ENCODE measurements around the gene UBLCP1.
A peak's percentile ranks its signal among the peaks of the same experiment; 100 is the strongest.

UBLCP1 gene

DNA sequence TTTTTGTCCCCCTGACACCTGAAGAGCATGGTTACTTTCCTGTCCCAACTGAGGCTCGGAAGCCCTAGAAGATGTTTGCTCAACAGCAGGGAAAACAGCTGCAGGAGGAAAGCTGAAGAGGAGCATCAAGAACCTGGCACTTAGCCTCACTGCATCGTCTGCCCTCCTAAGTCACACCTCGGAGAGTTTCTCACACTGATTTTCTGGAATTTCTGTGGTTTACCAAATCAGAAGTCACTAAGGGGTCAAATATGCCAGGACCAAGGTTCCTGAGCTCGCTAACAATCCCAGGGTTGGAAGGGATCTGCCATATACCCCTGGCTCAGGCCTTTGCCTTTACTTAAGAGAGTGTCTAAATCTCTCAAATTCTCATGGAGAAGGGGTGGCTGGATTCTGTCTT is 61.9 kb downstream of the UBLCP1 start:
- no peaks in the 10 kb centered on the region for H3K27me3 ChIP-seq (ENCODE audit: control insufficient read depth, insufficient read depth, low read length)
- H3K9me3 ChIP-seq (ENCODE audit: control insufficient read depth, low read length) = no peaks in the 10 kb centered on the region
- no peak overlapping the region for H3K4me2 ChIP-seq (ENCODE audit: low read length)
- no peaks in the 10 kb centered on the region for H3K79me2 ChIP-seq
- no peaks in the 10 kb centered on the region for H3K4me1 ChIP-seq
- TF ChIP-seq, protein P1, sequence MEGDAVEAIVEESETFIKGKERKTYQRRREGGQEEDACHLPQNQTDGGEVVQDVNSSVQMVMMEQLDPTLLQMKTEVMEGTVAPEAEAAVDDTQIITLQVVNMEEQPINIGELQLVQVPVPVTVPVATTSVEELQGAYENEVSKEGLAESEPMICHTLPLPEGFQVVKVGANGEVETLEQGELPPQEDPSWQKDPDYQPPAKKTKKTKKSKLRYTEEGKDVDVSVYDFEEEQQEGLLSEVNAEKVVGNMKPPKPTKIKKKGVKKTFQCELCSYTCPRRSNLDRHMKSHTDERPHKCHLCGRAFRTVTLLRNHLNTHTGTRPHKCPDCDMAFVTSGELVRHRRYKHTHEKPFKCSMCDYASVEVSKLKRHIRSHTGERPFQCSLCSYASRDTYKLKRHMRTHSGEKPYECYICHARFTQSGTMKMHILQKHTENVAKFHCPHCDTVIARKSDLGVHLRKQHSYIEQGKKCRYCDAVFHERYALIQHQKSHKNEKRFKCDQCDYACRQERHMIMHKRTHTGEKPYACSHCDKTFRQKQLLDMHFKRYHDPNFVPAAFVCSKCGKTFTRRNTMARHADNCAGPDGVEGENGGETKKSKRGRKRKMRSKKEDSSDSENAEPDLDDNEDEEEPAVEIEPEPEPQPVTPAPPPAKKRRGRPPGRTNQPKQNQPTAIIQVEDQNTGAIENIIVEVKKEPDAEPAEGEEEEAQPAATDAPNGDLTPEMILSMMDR (IDR thresholded peaks at IDR 0.05) = no peak
- no peak overlapping the region for H3K9ac ChIP-seq
- no peak overlapping the region for H3K4me3 ChIP-seq (ENCODE audit: low read depth, low read length)
- no peak overlapping the region for H3K27ac ChIP-seq
- H3K36me3 ChIP-seq (ENCODE audit: control insufficient read depth, insufficient read depth, low read length) = no peaks in the 10 kb centered on the region
- H2AFZ ChIP-seq = no peak overlapping the region

DNA sequence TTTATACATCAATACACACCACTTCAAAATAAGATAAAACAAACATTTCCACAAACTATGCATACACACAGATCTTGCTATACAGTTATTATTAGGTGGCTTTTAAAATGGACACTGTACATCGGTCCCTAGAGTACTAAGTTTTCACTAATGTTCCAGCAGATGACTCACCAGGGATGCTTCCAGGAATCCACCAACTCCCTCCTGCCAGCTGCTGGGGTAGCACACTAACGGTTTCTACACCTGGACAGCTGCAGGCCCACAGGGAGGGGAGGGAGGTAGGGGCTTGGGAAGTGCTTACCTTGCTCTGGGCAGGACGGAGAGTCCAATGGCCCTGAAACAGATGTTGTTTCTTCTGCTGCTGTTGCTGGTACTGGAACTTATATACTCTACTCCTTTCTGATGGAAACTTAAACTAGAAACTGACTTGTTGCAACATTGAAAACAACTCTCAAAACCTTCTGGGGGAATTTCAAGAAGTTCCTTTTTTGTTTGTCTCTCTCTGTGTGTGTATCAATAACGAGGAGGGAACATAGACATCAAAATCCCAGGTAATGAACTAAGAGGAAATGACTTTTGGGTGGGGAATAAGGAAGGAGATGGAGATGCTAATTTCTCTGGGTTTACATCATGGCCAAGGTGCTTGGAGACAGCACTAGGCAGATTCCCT is 67.2 kb downstream of the UBLCP1 start, which contains the start of gene IL12B:
Gene IL12B (minus strand): TSS at position 357 of the 670 bp plus-strand sequence. CDS start 3,705 bp downstream, outside the sequence.
- Histone ChIP-seq H3K27me3 (ENCODE audit: control insufficient read depth, insufficient read depth, low read length) (no peaks in the 10 kb centered on the region), H3K9me3 (ENCODE audit: control insufficient read depth, low read length) (no peaks in the 10 kb centered on the region), H2AFZ (no peak within 1 kb of the TSS), H3K36me3 (ENCODE audit: control insufficient read depth, insufficient read depth, low read length) (no peaks in the 10 kb centered on the region), H3K27ac (no peak within 1 kb of the TSS), H3K4me2 (ENCODE audit: low read length) (peak within 1 kb of the TSS; percentile 66), H3K4me1 (no peaks in the 10 kb centered on the region), H3K79me2 (no peaks in the 10 kb centered on the region), H3K4me3 (ENCODE audit: low read depth, low read length) (no peak within 1 kb of the TSS), H3K9ac (no peak within 1 kb of the TSS)
- TF ChIP-seq, protein P1 (IDR thresholded peaks at IDR 0.05) = no peak

DNA sequence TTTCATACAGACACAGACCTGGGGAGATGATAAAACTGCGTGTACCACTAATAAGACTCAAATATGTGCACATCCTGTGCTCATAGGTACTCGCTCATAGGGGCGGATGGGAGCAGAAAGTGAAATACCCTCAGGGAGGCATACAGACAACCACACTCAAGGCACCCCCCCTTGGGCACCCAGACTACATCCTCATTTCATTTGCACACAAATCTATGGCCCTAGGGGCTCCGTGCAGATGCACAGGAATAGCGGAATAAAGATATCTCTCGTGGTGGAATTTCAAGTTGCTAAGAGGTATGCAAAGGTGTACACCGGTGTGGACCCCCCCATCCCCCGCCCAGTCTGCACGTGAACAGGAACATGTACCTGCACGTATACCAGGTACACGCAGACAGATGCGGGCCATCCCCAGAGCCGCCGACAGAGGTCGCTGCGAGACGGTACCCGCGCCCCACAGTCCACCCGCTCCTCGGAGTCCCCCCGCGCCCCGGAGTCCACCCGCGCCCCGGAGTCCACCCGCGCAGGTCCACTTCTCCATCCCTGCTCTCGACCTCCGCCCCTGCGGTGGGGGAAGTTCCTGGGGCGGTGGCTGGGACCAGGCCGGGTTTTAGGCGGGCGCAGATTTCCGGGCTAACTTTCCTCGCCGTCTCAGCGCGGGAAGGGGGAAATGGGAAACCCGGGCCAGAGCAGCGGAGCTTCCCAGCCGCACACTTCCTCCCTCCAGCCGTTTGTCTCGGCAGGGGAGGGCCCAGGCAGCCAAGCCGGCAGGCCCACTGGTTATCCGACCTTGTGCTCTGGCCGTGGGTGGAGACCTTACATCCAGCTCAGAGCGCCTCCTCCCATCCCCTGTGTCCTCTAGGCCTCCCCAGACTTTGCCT is 68.2 kb downstream of the UBLCP1 start:
- Histone ChIP-seq H3K9ac (no peak overlapping the region), H3K27ac (no peak overlapping the region), H3K36me3 (ENCODE audit: control insufficient read depth, insufficient read depth, low read length) (no peaks in the 10 kb centered on the region), H2AFZ (peak overlapping the region; percentile 79), H3K79me2 (no peaks in the 10 kb centered on the region), H3K27me3 (ENCODE audit: control insufficient read depth, insufficient read depth, low read length) (no peaks in the 10 kb centered on the region), H3K4me1 (no peaks in the 10 kb centered on the region), H3K4me3 (ENCODE audit: low read depth, low read length) (peak overlapping the region; percentile 29), H3K9me3 (ENCODE audit: control insufficient read depth, low read length) (no peaks in the 10 kb centered on the region), H3K4me2 (ENCODE audit: low read length) (peak overlapping the region; percentile 66)
- TF ChIP-seq, protein P1 (IDR thresholded peaks at IDR 0.05) = peak; percentile 46

DNA sequence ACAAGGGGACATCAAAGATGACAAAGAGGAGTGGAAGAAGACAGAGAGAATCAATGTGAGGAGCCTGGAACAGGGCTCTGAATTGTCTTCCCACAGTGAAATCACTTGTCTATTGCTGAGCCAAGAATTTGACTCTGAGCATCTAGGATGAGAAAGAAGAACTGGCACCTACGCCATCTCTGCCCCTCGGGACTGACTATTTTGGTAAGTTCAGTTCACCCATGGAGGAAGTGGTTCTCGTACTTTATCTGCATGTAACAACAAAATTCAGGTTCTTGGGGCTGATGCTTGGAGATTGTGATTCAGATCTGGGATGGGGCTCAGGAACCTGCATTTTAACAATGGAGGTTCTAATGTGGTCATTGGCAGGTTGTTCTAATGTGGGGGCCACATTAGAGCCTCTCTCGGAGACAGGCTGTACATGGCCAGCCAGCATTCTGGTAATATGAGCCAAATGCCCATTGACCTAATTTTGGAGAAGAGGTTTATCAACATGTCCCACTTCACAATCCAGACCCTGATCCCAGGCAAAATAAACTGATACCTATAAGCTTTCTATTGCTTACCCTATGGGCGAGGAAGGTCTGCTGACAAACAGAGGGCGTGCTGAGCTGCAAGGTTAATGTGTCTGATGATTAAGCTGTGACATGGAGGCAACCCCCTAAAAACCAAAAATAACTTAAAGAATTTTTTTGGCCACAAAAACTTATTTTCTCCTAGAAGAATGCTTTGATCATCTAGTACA is 69.9 kb downstream of the UBLCP1 start:
- H3K27ac ChIP-seq = no peak overlapping the region
- no peak overlapping the region for H2AFZ ChIP-seq
- no peak overlapping the region for H3K9ac ChIP-seq
- no peaks in the 10 kb centered on the region for H3K4me1 ChIP-seq
- H3K79me2 ChIP-seq = no peaks in the 10 kb centered on the region
- H3K36me3 ChIP-seq (ENCODE audit: control insufficient read depth, insufficient read depth, low read length) = no peaks in the 10 kb centered on the region
- H3K27me3 ChIP-seq (ENCODE audit: control insufficient read depth, insufficient read depth, low read length) = no peaks in the 10 kb centered on the region
- TF ChIP-seq, protein P1 (IDR thresholded peaks at IDR 0.05) = no peak
- H3K4me3 ChIP-seq (ENCODE audit: low read depth, low read length) = no peak overlapping the region
- no peak overlapping the region for H3K4me2 ChIP-seq (ENCODE audit: low read length)
- H3K9me3 ChIP-seq (ENCODE audit: control insufficient read depth, low read length) = no peaks in the 10 kb centered on the region
